HEK293 (cell line): ENCODE results near the gene SAC3D1.

Experiments used
- CTCF ChIA-PET: fragments of 350-600 bp; formaldehyde crosslinking; extraction: SDS; loops from one replicate; lab custom pipeline; 2021; ENCODE audit warnings: antibody characterized with exemption; lab: Yijun Ruan, JAX
- POLR2A ChIA-PET: fragments of 300-600 bp; formaldehyde crosslinking; extraction: SDS; loops from one replicate; lab custom pipeline; 2020; ENCODE audit warnings: antibody characterized with exemption, inconsistent platforms; lab: Yijun Ruan, JAX
- H3K27ac ChIP-seq: fragments of 200-500 bp; sonication (Bioruptor generic); 2 replicates; pipeline ENCODE4 v1.5.1; 2014; ENCODE audit warnings: low read depth, low read length, control low read depth, inconsistent platforms; ENCODE audit errors: extremely low read depth
- H3K36me3 ChIP-seq, 2 experiments: fragments of 200-500 bp in 1 of 2; sonication (Bioruptor generic) in 1 of 2; 1 replicate in 1 of 2; 2 replicates in 1 of 2; pipeline ENCODE4 v1.5.1; 2014 to 2017; ENCODE audit warnings: inconsistent platforms in 2 of 2, low read length in 2 of 2; ENCODE audit not compliant: control insufficient read depth in 2 of 2, insufficient read depth in 1 of 2
- H3K4me1 ChIP-seq: fragments of 200-500 bp; sonication (Bioruptor generic); 2 replicates; pipeline ENCODE4 v1.5.1; 2014; ENCODE audit warnings: mild to moderate bottlenecking, low read length, inconsistent platforms; ENCODE audit not compliant: control insufficient read depth, insufficient read depth
- H3K4me3 ChIP-seq: 2 replicates; pipeline ENCODE4 v1.5.1; 2011; ENCODE audit warnings: low read depth, mild to moderate bottlenecking, control low read depth, low read length, moderate library complexity
- H3K9me3 ChIP-seq: fragments of 200-500 bp; sonication (Bioruptor generic); 2 replicates; pipeline ENCODE4 v1.5.1; 2014; ENCODE audit warnings: low read depth, low read length, inconsistent platforms; ENCODE audit not compliant: control insufficient read depth, insufficient read depth
- HIC1 ChIP-seq: fragments of 450-650 bp; formaldehyde crosslinking; IDR thresholded peaks from 2 replicates; pipeline ENCODE4 v1.5.1; 2016; ENCODE audit warnings: missing biosample characterization, missing genetic modification characterization
- YY2 ChIP-seq: fragments of 450-650 bp; formaldehyde crosslinking; IDR thresholded peaks from 2 replicates; pipeline ENCODE4 v1.5.1; 2016; ENCODE audit warnings: missing biosample characterization, missing genetic modification characterization
- ZBTB17 ChIP-seq: fragments of 450-650 bp; formaldehyde crosslinking; IDR thresholded peaks from 2 replicates; pipeline ENCODE4 v1.5.1; 2016; ENCODE audit warnings: missing biosample characterization, missing genetic modification characterization
- ZFP41 ChIP-seq: fragments of 450-650 bp; formaldehyde crosslinking; IDR thresholded peaks from 2 replicates; pipeline ENCODE4 v1.5.1; 2016; ENCODE audit warnings: missing biosample characterization, missing genetic modification characterization, borderline replicate concordance
- ZNF202 ChIP-seq: fragments of 450-650 bp; formaldehyde crosslinking; IDR thresholded peaks from 2 replicates; pipeline ENCODE4 v1.5.1; 2016; ENCODE audit warnings: missing biosample characterization, missing genetic modification characterization, borderline replicate concordance
- ZNF292 ChIP-seq: fragments of 450-650 bp; formaldehyde crosslinking; IDR thresholded peaks from 2 replicates; pipeline ENCODE4 v1.5.1; 2016; ENCODE audit warnings: low read depth, missing biosample characterization, missing genetic modification characterization, borderline replicate concordance
- ZNF501 ChIP-seq: fragments of 450-650 bp; formaldehyde crosslinking; IDR thresholded peaks from 2 replicates; pipeline ENCODE4 v1.5.1; 2016; ENCODE audit warnings: missing biosample characterization, missing genetic modification characterization
- ZNF555 ChIP-seq: fragments of 450-650 bp; formaldehyde crosslinking; conservative IDR thresholded peaks from 2 replicates; pipeline ENCODE4 v1.5.1; 2017; ENCODE audit warnings: missing biosample characterization, mild to moderate bottlenecking, missing genetic modification characterization, inconsistent platforms
- ZNF664 ChIP-seq: fragments of 450-650 bp; formaldehyde crosslinking; IDR thresholded peaks from 2 replicates; pipeline ENCODE4 v1.5.1; 2016; ENCODE audit warnings: missing biosample characterization, missing genetic modification characterization
- TF ChIP-seq, protein P1 (sequence below): fragments of 450-650 bp; formaldehyde crosslinking; IDR thresholded peaks from 2 replicates; pipeline ENCODE4 v1.5.1; 2016; ENCODE audit warnings: missing biosample characterization, missing genetic modification characterization
- TF ChIP-seq, protein P2 (sequence below): fragments of 450-650 bp; formaldehyde crosslinking; IDR thresholded peaks from 2 replicates; pipeline ENCODE4 v1.5.1; 2017; ENCODE audit warnings: missing biosample characterization, missing genetic modification characterization

Gene SAC3D1

DNA sequence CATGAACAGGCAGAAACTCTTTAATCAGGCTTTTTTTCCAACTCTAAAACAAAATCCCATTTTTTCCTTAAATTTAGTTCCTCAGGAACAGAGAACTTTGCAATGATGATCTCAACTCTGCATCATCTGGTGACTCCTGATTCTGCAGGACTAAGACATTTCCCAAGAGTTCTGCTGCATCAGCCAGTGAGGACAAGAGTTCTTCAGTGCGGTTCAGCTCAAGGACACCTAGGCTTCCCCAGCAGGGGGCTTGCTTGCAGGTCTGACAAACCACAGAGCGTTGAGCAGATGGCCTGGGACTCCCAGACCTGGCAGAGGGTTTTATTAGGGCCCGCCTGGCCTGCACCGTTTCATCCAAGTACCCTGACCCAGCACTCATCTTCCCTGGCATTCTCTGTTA lies 36.4 kb downstream of the SAC3D1 start:
- ChIA-PET POLR2A (interaction anchor here (0.7 kb wide), 1 partner anchor 13 kb away, joined by 3 read pairs; no protein-coding TSS in a partner anchor), CTCF (interaction anchor here (0.5 to 2.2 kb wide), 11 partner anchors 7 to 659 kb away, joined by 3 to 8 read pairs (median 3); partner anchors contain the start of gene SAC3D1)
- Histone ChIP-seq H3K4me1 (no peaks in the 10 kb centered on the region), H3K27ac (no peak overlapping the region), H3K9me3 (no peaks in the 10 kb centered on the region), H3K36me3 (peaks cover 5 to 66% of the 10 kb centered on the region in 2 experiments; a peak in 2 of 3 replicates), H3K4me3 (no peak overlapping the region)
- TF ChIP-seq ZBTB17 (0 out of 2 replicates have a peak, but pooled peaks have one; percentile 40), ZFP41 (tag by site-specific recombination) (no peak), ZNF664 (tag by site-specific recombination) (no peak), ZNF555 (tag by site-specific recombination) (no peak)

DNA sequence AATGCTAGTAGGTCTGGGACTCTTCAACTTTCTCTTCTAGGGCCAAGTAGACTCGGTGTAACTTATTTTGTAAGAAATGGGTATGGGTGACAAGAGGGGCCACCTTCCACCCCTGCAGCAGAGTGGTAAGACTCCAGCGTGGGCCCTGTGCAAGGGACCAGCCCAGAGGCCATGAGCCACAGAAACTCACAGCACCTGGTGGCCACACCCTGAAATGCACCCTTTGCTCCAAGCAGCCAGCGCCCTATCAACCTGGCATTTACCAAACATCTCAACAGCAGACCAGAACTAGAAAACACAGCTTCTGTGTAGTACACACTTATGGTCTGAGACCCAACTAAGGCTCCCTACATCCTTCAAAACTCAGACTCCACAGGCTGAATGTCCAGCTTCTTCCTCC lies 37.1 kb downstream of the SAC3D1 start:
- TF ChIP-seq, protein P1, sequence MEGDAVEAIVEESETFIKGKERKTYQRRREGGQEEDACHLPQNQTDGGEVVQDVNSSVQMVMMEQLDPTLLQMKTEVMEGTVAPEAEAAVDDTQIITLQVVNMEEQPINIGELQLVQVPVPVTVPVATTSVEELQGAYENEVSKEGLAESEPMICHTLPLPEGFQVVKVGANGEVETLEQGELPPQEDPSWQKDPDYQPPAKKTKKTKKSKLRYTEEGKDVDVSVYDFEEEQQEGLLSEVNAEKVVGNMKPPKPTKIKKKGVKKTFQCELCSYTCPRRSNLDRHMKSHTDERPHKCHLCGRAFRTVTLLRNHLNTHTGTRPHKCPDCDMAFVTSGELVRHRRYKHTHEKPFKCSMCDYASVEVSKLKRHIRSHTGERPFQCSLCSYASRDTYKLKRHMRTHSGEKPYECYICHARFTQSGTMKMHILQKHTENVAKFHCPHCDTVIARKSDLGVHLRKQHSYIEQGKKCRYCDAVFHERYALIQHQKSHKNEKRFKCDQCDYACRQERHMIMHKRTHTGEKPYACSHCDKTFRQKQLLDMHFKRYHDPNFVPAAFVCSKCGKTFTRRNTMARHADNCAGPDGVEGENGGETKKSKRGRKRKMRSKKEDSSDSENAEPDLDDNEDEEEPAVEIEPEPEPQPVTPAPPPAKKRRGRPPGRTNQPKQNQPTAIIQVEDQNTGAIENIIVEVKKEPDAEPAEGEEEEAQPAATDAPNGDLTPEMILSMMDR, result peak; percentile 36
- no peak for TF ChIP-seq ZNF202 (tag by site-specific recombination)
- Histone ChIP-seq H3K4me1 (peaks cover 3% of the 10 kb centered on the region; the same call in 1 of the 2 replicates), H3K4me3 (no peak overlapping the region), H3K9me3 (no peaks in the 10 kb centered on the region), H3K27ac (no peak overlapping the region), H3K36me3 (peaks cover 5 to 71% of the 10 kb centered on the region in 2 experiments; a peak in 2 of 3 replicates)
- POLR2A ChIA-PET, result interaction anchor here (0.6 kb wide), 1 partner anchor 27 kb away, joined by 6 read pairs; no protein-coding TSS in a partner anchor
- CTCF ChIA-PET, result interaction anchor here (0.6 to 1.5 kb wide), 9 partner anchors 8 to 225 kb away, joined by 3 to 6 read pairs (median 4); partner anchors contain the start of genes NAALADL1 and SAC3D1

DNA sequence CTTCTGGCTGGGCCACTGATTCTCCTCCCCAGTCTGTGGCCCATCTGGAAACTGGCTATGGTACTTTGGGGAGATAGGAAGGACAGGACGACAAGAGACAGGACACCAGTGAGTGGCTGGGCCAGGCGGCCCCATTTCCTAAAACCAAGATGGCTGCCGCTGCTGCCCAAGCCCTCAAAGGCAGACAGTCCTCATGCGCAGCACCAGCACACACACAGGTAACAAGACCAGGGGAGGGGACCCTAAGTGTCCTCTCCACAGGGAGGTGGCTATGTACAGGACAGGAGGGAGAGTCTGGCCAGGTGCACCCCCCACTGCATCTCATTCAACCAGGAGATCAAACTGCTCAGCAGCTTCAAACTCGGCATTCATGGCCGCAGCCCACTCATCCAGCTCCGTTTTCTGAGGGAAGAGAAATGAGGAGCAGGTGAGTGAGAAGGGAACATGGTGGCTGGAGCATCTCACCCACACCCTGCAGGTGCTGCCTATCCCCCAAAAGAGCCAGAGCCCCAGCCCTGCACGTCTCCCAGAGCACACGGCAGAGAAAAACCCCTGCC lies 37.9 kb downstream of the SAC3D1 start:
- Histone ChIP-seq H3K9me3 (no peaks in the 10 kb centered on the region), H3K36me3 (peaks cover 5 to 71% of the 10 kb centered on the region in 2 experiments; a peak in 2 of 3 replicates), H3K27ac (no peak overlapping the region), H3K4me3 (no peak overlapping the region), H3K4me1 (peaks cover 3% of the 10 kb centered on the region; the same call in 1 of the 2 replicates)
- POLR2A ChIA-PET, result interaction anchor here (0.6 kb wide), 1 partner anchor 28 kb away, joined by 6 read pairs; no protein-coding TSS in a partner anchor
- CTCF ChIA-PET, result interaction anchor here (0.6 to 1.5 kb wide), 7 partner anchors 9 to 226 kb away, joined by 3 to 6 read pairs (median 3); partner anchors contain the start of gene NAALADL1
- no peak for TF ChIP-seq YY2 (tag by site-specific recombination)
- TF ChIP-seq, protein P2, sequence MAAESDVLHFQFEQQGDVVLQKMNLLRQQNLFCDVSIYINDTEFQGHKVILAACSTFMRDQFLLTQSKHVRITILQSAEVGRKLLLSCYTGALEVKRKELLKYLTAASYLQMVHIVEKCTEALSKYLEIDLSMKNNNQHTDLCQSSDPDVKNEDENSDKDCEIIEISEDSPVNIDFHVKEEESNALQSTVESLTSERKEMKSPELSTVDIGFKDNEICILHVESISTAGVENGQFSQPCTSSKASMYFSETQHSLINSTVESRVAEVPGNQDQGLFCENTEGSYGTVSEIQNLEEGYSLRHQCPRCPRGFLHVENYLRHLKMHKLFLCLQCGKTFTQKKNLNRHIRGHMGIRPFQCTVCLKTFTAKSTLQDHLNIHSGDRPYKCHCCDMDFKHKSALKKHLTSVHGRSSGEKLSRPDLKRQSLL (tag by site-specific recombination), result no peak
- no peak for TF ChIP-seq HIC1
- no peak for TF ChIP-seq ZNF501
- no peak for TF ChIP-seq ZNF292 (tag by site-specific recombination)
